GM21825 (cell line): ENCODE measurements around the gene FBXL20.
"Not testable (repeated sequence)": the region's sequence is repeated elsewhere in the genome, so short reads cannot be mapped to it uniquely, and the experiment has no call there.

Source experiments
- ATAC-seq: cut with Tn5 transposase; IDR thresholded peaks from one replicate; pipeline ENCODE4 v1.9.1; 2021; ENCODE audit warnings: mild to moderate bottlenecking, moderate library complexity; ENCODE audit not compliant: unreplicated experiment

Gene FBXL20

GRCh38 chr17:39261286-39261685 lies 140.1 kb downstream of the FBXL20 start:
- no peak for ATAC-seq

- no peak for ATAC-seq
These were observed 148.5 kb downstream of the FBXL20 start for GRCh38 chr17:39252788-39253460.

GRCh38 chr17:39251997-39252396 lies 149.4 kb downstream of the FBXL20 start:
- no peak for ATAC-seq

GRCh38 chr17:39250076-39250475 lies 151.3 kb downstream of the FBXL20 start:
- ATAC-seq = not testable (repeated sequence)

GRCh38 chr17:39246274-39246673 lies 155.2 kb downstream of the FBXL20 start:
- ATAC-seq = no peak

- ATAC-seq = peak; percentile 61
These were observed 156.5 kb downstream of the FBXL20 start for GRCh38 chr17:39244600-39245570.

GRCh38 chr17:39244016-39244599 lies 157.3 kb downstream of the FBXL20 start:
- no peak for ATAC-seq

- ATAC-seq = no peak
These were observed 158.3 kb downstream of the FBXL20 start for GRCh38 chr17:39243155-39243554.

GRCh38 chr17:39240631-39241030 lies 160.8 kb downstream of the FBXL20 start:
- ATAC-seq = no peak

- ATAC-seq = no peak
These were observed 161.6 kb downstream of the FBXL20 start for GRCh38 chr17:39239640-39240314.

- no peak for ATAC-seq
These were observed 163.0 kb downstream of the FBXL20 start for GRCh38 chr17:39238311-39238972.

- ATAC-seq = no peak
These were observed 163.8 kb downstream of the FBXL20 start for GRCh38 chr17:39237586-39237985.

GRCh38 chr17:39236981-39237441 lies 164.4 kb downstream of the FBXL20 start:
- ATAC-seq = no peak

- ATAC-seq = no peak
These were observed 164.9 kb downstream of the FBXL20 start for GRCh38 chr17:39236450-39236927.

- no peak for ATAC-seq
These were observed 165.6 kb downstream of the FBXL20 start for GRCh38 chr17:39235555-39236449.

- no peak for ATAC-seq
These were observed 169.6 kb downstream of the FBXL20 start for GRCh38 chr17:39231591-39232551.

GRCh38 chr17:39231091-39231561 lies 170.3 kb downstream of the FBXL20 start:
- ATAC-seq = no peak

GRCh38 chr17:39230361-39230760 lies 171.1 kb downstream of the FBXL20 start:
- no peak for ATAC-seq
